GM12878 (cell line): ENCODE measurements around the gene AHCY. TPM values are rescaled to one million over a fixed set of nuclear protein-coding genes. Genes with fewer than 3 reads are reported as not detected.

Experiments
- ATAC-seq: fragments of 200-7000 bp; cut with Tn5 transposase; 3 replicates; pipeline ENCODE4 v1.9.1; 2020; ENCODE audit warnings: mild to moderate bottlenecking, moderate library complexity
- BruUV-seq: library from RNA; stranded (reverse); fragments of 400-500 nt; replicated peaks from 2 replicates; lab custom pipeline; 2021; lab: Mats Ljungman, UMichigan
- CTCF ChIA-PET: fragments of 300-600 bp; sonication (Branson Sonifier 250); formaldehyde crosslinking; extraction: SDS; loops from one replicate; lab custom pipeline; 2021; ENCODE audit warnings: inconsistent platforms; lab: Yijun Ruan, JAX
- POLR2A ChIA-PET: fragments of 350-600 bp; formaldehyde crosslinking; extraction: SDS; loops from one replicate; lab custom pipeline; 2021; ENCODE audit warnings: inconsistent platforms; lab: Charles Lee
- RAD21 ChIA-PET: fragments of 300-600 bp; sonication (Branson Sonifier 250); formaldehyde crosslinking; loops from one replicate; lab custom pipeline; 2023; ENCODE audit warnings: antibody characterized with exemption; ENCODE audit not compliant: unreplicated experiment; lab: Charles Lee
- SMC1A ChIA-PET: fragments of 300-600 bp; sonication (Branson Sonifier 250); formaldehyde crosslinking; loops from one replicate; lab custom pipeline; 2023; ENCODE audit not compliant: unreplicated experiment, uncharacterized antibody; lab: Charles Lee
- DNase-seq: peaks from one replicate; pipeline ENCODE4 v3.0.0-alpha.2; 2011; ENCODE audit warnings: low read depth, low spot score
- FAIRE-seq: peaks from 3 replicates; lab custom pipeline; 2011; peaks lifted over from hg19 to GRCh38; lab: Jason Lieb, UNC
- H2AFZ ChIP-seq: 2 replicates; pipeline ENCODE4 v1.6.0; 2011; ENCODE audit warnings: low read depth, low read length, control low read depth; ENCODE audit not compliant: control insufficient read depth
- H3K27ac ChIP-seq: 2 replicates; pipeline ENCODE4 v1.5.1; 2011; ENCODE audit warnings: control low read depth; ENCODE audit not compliant: control insufficient read depth, insufficient read depth
- H3K27me3 ChIP-seq, 2 experiments: replicated peaks in 1 of 2; 2 replicates each; pipeline versions ENCODE4 v1.6.0 to v1.6.1; 2011; ENCODE audit warnings: low read length in 1 of 2; ENCODE audit not compliant: control insufficient read depth in 2 of 2, insufficient read depth in 2 of 2
- H3K36me3 ChIP-seq, 2 experiments: 2 replicates each; pipeline ENCODE4 v1.5.1; 2011; ENCODE audit warnings: low read length in 1 of 2; ENCODE audit not compliant: control insufficient read depth in 2 of 2, insufficient read depth in 2 of 2
- H3K4me1 ChIP-seq: 2 replicates; pipeline ENCODE4 v1.6.1; 2011; ENCODE audit warnings: mild to moderate bottlenecking, low read length, moderate library complexity, mixed read lengths; ENCODE audit not compliant: control insufficient read depth, insufficient read depth
- H3K4me2 ChIP-seq: 2 replicates; pipeline ENCODE4 v1.6.0; 2011; ENCODE audit warnings: control low read depth; ENCODE audit not compliant: control insufficient read depth, insufficient read depth
- H3K4me3 ChIP-seq: fragments of 200-600 bp; sonication (generic); 2 replicates; pipeline ENCODE4 v1.5.1; 2016
- H3K79me2 ChIP-seq: 2 replicates; pipeline ENCODE4 v1.6.0; 2011; ENCODE audit warnings: low read length; ENCODE audit not compliant: control insufficient read depth, insufficient read depth
- H3K9ac ChIP-seq: 2 replicates; pipeline ENCODE4 v1.8.0; 2011; ENCODE audit warnings: low read length, control low read depth, mixed read lengths; ENCODE audit not compliant: control insufficient read depth, insufficient read depth
- H3K9me3 ChIP-seq: replicated peaks from 3 replicates; pipeline ENCODE4 v1.5.1; 2011; ENCODE audit warnings: mild to moderate bottlenecking, low read length; ENCODE audit not compliant: control insufficient read depth, insufficient read depth
- H4K20me1 ChIP-seq: 2 replicates; pipeline ENCODE4 v1.6.0; 2011; ENCODE audit not compliant: control insufficient read depth, insufficient read depth
- CEBPZ ChIP-seq: fragments of 150-350 bp; IDR thresholded peaks from 2 replicates; pipeline ENCODE4 v1.6.1; 2016; ENCODE audit warnings: low read depth, low read length
- CHD2 ChIP-seq: IDR thresholded peaks from 2 replicates; pipeline ENCODE4 v1.6.1; 2011; ENCODE audit warnings: low read depth, low read length, improper control_type of control experiment, borderline replicate concordance
- ESRRA ChIP-seq: IDR thresholded peaks from 2 replicates; pipeline ENCODE4 v1.6.1; 2012; ENCODE audit warnings: mild to moderate bottlenecking, low read length, improper control_type of control experiment
- IKZF1 ChIP-seq: fragments of 450-650 bp; conservative IDR thresholded peaks from 2 replicates; pipeline ENCODE4 v1.6.1; 2017; ENCODE audit warnings: antibody characterized with exemption, mild to moderate bottlenecking
- KDM1A ChIP-seq: fragments of 200-600 bp; sonication (generic); IDR thresholded peaks from 2 replicates; pipeline ENCODE4 v1.6.1; 2016; ENCODE audit warnings: borderline replicate concordance
- KLF5 ChIP-seq: fragments of 450-650 bp; IDR thresholded peaks from 2 replicates; pipeline ENCODE4 v1.6.1; 2014; ENCODE audit warnings: mild to moderate bottlenecking; ENCODE audit not compliant: partially characterized antibody
- MTA2 ChIP-seq: fragments of 450-650 bp; IDR thresholded peaks from 2 replicates; pipeline ENCODE4 v1.6.1; 2016; ENCODE audit warnings: low read depth, mild to moderate bottlenecking, moderate library complexity
- PML ChIP-seq: IDR thresholded peaks from 2 replicates; pipeline ENCODE4 v1.6.1; 2012; ENCODE audit warnings: low read length, inconsistent platforms
- RAD21 ChIP-seq: IDR thresholded peaks from 2 replicates; pipeline ENCODE4 v1.6.1; 2011; ENCODE audit warnings: mild to moderate bottlenecking, low read depth, low read length, moderate library complexity; ENCODE audit not compliant: insufficient read depth
- RBBP5 ChIP-seq: fragments of 200-600 bp; sonication (generic); conservative IDR thresholded peaks from 2 replicates; pipeline ENCODE4 v1.6.1; 2016
- TCF3 ChIP-seq: IDR thresholded peaks from 2 replicates; pipeline ENCODE4 v1.6.1; 2012; ENCODE audit warnings: low read depth, mild to moderate bottlenecking, low read length, borderline replicate concordance; ENCODE audit not compliant: insufficient read depth
- ZNF217 ChIP-seq: fragments of 450-650 bp; IDR thresholded peaks from 2 replicates; pipeline ENCODE4 v1.6.1; 2017; ENCODE audit warnings: antibody characterized with exemption, mild to moderate bottlenecking
- ZNF622 ChIP-seq: fragments of 450-650 bp; IDR thresholded peaks from 2 replicates; pipeline ENCODE4 v1.6.1; 2017; ENCODE audit warnings: mild to moderate bottlenecking, inconsistent platforms
- WGBS: methylation state at CpG from one replicate; pipeline ENCODE4 v1.1.6; 2016; ENCODE audit warnings: low lambda C conversion rate; ENCODE audit not compliant: insufficient replicate concordance, insufficient coverage; ENCODE audit errors: missing lambda C conversion rate; 5-methylcytosine and 5-hydroxymethylcytosine counted together
- in situ Hi-C: fragments of 300-500 bp; cut with MboI; formaldehyde crosslinking; loops from 9 replicates; pipeline ENCODE4 v1.14.3; 2018; ENCODE audit warnings: mixed read lengths
- intact Hi-C: fragments of 100-400 bp; cut with micrococcal nuclease; formaldehyde crosslinking; loops from one replicate; pipeline ENCODE4 v1.14.2; 2022; ENCODE audit not compliant: unreplicated experiment
- polyA plus RNA-seq, 11 experiments: library from polyadenylated mRNA; depleted of rRNA in 4 of 11; unstranded in 6 of 11; stranded (reverse) in 5 of 11; fragments of >200 nt; fragmentation: Nextera tagmentation in 4 of 11; fragmentation: Illumina TruSeq in 1 of 11; extraction: Ambion mirVana in 4 of 11; extraction: Trizol in 1 of 11; gene quantifications; 1 replicate in 1 of 11; 2 replicates in 10 of 11; pipeline versions ENCODE4 v1.2.1 to v1.2.3, GENCODE V29; 2011 to 2016; ENCODE audit warnings: inconsistent platforms in 2 of 11, missing spikeins in 2 of 11, low read depth in 1 of 11
- total RNA-seq, 4 experiments: library from RNA; depleted of rRNA in 3 of 4; stranded (reverse); fragments of >200 nt in 3 of 4; fragmentation: Illumina TruSeq in 1 of 4; extraction: Trizol in 1 of 4; gene quantifications; 2 replicates each; pipeline versions ENCODE4 v1.2.1 to v1.2.3, GENCODE V29; 2013 to 2021
- TF ChIP-seq, protein P1 (sequence below): IDR thresholded peaks from 2 replicates; pipeline ENCODE4 v1.6.1; 2012; ENCODE audit warnings: low read depth, low read length, improper control_type of control experiment
- TF ChIP-seq, protein P2 (sequence below): IDR thresholded peaks from 2 replicates; pipeline ENCODE4 v1.6.1; 2012; ENCODE audit warnings: improper control_type of control experiment, low read depth, low read length; ENCODE audit not compliant: insufficient replicate concordance

AHCY gene
- total and polyA plus RNA-seq, 10 of the 15 experiments (the other 5 are each of a cell fraction or from before 2014, with no cell fraction given): 84.9 to 223 (median 181) TPM

GRCh38 chr20:34315236-34315635 is 12.1 kb upstream of the AHCY start:
- Histone ChIP-seq H3K27ac (no peak overlapping the region), H3K4me2 (no peak overlapping the region), H3K27me3 (peaks cover 0 to 9% of the 10 kb centered on the region in 2 experiments; a peak in 2 of 4 replicates), H2AFZ (no peak overlapping the region), H3K4me1 (peaks cover 8% of the 10 kb centered on the region; the same call in 1 of the 2 replicates), H3K9ac (no peak overlapping the region)
- no TSS peak for BruUV-seq
- no peak for DNase-seq
- intact Hi-C loops: no loop called here
- CTCF ChIA-PET: interaction anchor here (0.9 to 5.8 kb wide), 7 partner anchors 23 to 453 kb away, joined by 3 to 83 read pairs (median 57); partner anchors contain the start of gene TP53INP2
- WGBS: 81% methylated on average over 3 of the region's 3 CpGs
- RAD21 ChIA-PET: interaction anchor here (0.7 kb wide), 1 partner anchor 201 kb away, joined by 3 read pairs; the partner anchor contains the start of gene DYNLRB1
- SMC1A ChIA-PET: interaction anchor here (1.0 to 3.7 kb wide), 3 partner anchors 48 to 454 kb away, joined by 3 to 46 read pairs (median 30); partner anchors contain the start of gene ITCH
- POLR2A ChIA-PET: no interaction called here
- TF ChIP-seq, protein P1, sequence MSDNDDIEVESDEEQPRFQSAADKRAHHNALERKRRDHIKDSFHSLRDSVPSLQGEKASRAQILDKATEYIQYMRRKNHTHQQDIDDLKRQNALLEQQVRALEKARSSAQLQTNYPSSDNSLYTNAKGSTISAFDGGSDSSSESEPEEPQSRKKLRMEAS: no peak
- TF ChIP-seq KLF5: no peak
- TF ChIP-seq MTA2: no peak
- no peak for TF ChIP-seq IKZF1
- no peak for TF ChIP-seq RBBP5
- TF ChIP-seq TCF3: no peak
- TF ChIP-seq, protein P2, sequence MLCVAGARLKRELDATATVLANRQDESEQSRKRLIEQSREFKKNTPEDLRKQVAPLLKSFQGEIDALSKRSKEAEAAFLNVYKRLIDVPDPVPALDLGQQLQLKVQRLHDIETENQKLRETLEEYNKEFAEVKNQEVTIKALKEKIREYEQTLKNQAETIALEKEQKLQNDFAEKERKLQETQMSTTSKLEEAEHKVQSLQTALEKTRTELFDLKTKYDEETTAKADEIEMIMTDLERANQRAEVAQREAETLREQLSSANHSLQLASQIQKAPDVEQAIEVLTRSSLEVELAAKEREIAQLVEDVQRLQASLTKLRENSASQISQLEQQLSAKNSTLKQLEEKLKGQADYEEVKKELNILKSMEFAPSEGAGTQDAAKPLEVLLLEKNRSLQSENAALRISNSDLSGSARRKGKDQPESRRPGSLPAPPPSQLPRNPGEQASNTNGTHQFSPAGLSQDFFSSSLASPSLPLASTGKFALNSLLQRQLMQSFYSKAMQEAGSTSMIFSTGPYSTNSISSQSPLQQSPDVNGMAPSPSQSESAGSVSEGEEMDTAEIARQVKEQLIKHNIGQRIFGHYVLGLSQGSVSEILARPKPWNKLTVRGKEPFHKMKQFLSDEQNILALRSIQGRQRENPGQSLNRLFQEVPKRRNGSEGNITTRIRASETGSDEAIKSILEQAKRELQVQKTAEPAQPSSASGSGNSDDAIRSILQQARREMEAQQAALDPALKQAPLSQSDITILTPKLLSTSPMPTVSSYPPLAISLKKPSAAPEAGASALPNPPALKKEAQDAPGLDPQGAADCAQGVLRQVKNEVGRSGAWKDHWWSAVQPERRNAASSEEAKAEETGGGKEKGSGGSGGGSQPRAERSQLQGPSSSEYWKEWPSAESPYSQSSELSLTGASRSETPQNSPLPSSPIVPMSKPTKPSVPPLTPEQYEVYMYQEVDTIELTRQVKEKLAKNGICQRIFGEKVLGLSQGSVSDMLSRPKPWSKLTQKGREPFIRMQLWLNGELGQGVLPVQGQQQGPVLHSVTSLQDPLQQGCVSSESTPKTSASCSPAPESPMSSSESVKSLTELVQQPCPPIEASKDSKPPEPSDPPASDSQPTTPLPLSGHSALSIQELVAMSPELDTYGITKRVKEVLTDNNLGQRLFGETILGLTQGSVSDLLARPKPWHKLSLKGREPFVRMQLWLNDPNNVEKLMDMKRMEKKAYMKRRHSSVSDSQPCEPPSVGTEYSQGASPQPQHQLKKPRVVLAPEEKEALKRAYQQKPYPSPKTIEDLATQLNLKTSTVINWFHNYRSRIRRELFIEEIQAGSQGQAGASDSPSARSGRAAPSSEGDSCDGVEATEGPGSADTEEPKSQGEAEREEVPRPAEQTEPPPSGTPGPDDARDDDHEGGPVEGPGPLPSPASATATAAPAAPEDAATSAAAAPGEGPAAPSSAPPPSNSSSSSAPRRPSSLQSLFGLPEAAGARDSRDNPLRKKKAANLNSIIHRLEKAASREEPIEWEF: no peak
- TF ChIP-seq ZNF217: no peak
- no peak for TF ChIP-seq CEBPZ
- no peak for TF ChIP-seq PML
- TF ChIP-seq RAD21: no peak
- no peak for TF ChIP-seq ESRRA
- TF ChIP-seq ZNF622: no peak
- no peak for TF ChIP-seq CHD2
- no peak for TF ChIP-seq KDM1A
- TF ChIP-seq, all 136 proteins: peak for 0
- Histone ChIP-seq H3K36me3 (no peaks in the 10 kb centered on the region), H3K9me3 (no peaks in the 10 kb centered on the region), H3K4me3 (no peak overlapping the region), H3K79me2 (no peaks in the 10 kb centered on the region), H4K20me1 (no peaks in the 10 kb centered on the region)
- in situ Hi-C loops: no loop called here
- no peak for FAIRE-seq
- no peak for ATAC-seq
